ELR (cell line): Measurements from ENCODE around the gene SPNS2.

ENCODE experiments used
- DNase-seq: peaks from one replicate; pipeline ENCODE4 v3.0.0-alpha.2; 2015; ENCODE audit warnings: low read depth

SPNS2 gene

DNA sequence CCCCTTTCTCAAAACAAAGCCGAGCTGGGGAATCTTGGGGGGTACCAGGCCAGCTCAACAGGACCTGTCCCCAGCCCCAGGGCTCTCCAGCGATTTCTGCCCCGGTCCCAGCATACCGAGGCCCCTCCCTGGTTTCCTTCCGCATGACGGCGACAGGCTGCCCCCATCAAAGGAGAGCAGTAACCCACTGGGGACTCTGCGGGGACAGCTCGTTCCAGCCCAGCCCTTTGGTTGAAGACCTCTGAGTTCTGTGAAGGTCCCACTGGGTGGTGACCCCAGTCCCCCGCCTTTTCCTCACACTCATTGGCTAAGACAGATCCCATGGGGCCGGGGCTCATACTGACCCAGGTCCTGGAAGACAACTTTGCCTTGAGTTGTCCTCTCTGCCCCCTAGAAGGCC is 89.7 kb downstream of the SPNS2 start:
- DNase-seq: no peak
